Airway epithelial cell (primary cell): ENCODE measurements around the gene TSPAN9. TPM values are rescaled to one million over a fixed set of nuclear protein-coding genes. Genes with fewer than 3 reads are reported as not detected.

Source experiments
- total RNA-seq: library from RNA; depleted of rRNA; stranded (reverse); fragments of >200 nt; gene quantifications from 2 replicates; pipeline ENCODE4 v1.2.3, GENCODE V29; 2015

TSPAN9 gene, protein sequence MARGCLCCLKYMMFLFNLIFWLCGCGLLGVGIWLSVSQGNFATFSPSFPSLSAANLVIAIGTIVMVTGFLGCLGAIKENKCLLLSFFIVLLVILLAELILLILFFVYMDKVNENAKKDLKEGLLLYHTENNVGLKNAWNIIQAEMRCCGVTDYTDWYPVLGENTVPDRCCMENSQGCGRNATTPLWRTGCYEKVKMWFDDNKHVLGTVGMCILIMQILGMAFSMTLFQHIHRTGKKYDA
- 5.8 and 13.8 TPM in 2 replicates for total RNA-seq

DNA sequence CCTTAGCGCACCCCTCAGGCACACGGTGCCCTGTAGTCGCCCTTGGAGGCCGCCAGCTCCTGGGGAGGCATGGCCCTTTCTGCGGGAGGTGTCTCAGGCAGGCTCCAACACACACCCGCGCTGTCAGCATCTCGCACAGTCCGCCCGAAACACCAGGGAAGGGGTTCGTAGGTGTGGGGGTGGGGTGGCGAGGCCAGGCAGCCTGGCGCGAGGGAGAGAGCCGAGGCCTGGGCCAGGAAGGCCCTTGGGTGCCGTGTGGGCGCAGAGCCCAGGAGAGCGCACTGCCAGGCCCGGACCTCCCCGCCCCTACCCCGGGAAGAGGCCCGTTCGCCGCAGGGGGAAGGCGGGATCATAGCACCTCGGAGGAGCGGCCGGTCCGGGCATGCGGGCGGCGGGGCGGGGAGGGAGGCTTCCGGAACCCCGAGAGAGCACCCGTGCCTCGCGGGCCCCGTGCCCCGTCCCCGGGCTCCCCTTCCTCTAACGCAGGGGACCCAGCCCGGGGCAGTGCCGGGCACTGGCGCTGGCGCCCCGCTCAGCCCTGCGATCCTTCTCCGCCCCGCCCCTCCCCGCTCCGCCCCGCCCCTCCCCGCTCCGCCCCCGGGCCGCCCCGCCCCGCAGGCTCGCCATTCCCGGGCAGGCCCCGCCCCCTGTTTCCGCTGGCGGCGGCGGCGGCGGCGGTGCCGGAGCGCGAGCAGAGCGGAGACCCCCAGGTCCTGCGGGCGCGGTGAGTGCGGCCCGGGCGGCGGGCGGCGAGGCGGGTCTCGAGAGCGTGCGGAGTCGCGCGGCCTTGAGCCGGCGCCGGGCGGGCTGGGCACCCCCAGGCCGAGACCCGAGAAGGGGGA is at the start of gene TSPAN9:
TSS of gene TSPAN9 (plus strand) at position 650 of the 842 bp plus-strand sequence. CDS start 123,815 bp downstream, outside the sequence.

Other genes with a start within 250 kb of the TSPAN9 start
- not detected in 2 replicates for gene NRIP2, start 242.3 kb upstream of the TSPAN9 start, total RNA-seq
- gene TEX52, start 220.3 kb upstream of the TSPAN9 start, total RNA-seq: not detected in 2 replicates
- 20.9 and 33.9 TPM in 2 replicates for gene FOXM1, start 200.2 kb upstream of the TSPAN9 start, total RNA-seq
- 20.0 and 31.0 TPM in 2 replicates for gene RHNO1, start 200.2 kb upstream of the TSPAN9 start, total RNA-seq
- 10.5 and 17.8 TPM in 2 replicates for gene TULP3, start 186.5 kb upstream of the TSPAN9 start, total RNA-seq
- 16.6 and 19.9 TPM in 2 replicates for gene TEAD4, start 118.0 kb upstream of the TSPAN9 start, total RNA-seq